Cardiac muscle cell (in vitro differentiated cells and primary cell): ENCODE measurements around the gene RNF145. TPM values are rescaled to one million over a fixed set of nuclear protein-coding genes. Genes with fewer than 3 reads are reported as not detected.
"Not testable (repeated sequence)": the region's sequence is repeated elsewhere in the genome, so short reads cannot be mapped to it uniquely, and the experiment has no call there.

Experiments used
- DNase-seq, 2 donors: peaks; one replicate each; pipeline versions ENCODE4 v3.0.0 to v3.0.0-alpha.2; 2010 to 2017; ENCODE audit warnings: low read depth in 1 of 2, low spot score in 1 of 2
- H3K27ac ChIP-seq: fragments of 200-600 bp; sonication (generic); 2 replicates; pipeline ENCODE4 v1.5.1; 2016
- H3K27me3 ChIP-seq: fragments of 200-600 bp; sonication (generic); 2 replicates; pipeline ENCODE4 v1.6.0; 2016; ENCODE audit warnings: control low read depth
- H3K36me3 ChIP-seq: fragments of 200-600 bp; sonication (generic); 2 replicates; pipeline ENCODE4 v1.5.1; 2016; ENCODE audit warnings: control low read depth
- H3K4me1 ChIP-seq: fragments of 200-600 bp; sonication (generic); 2 replicates; pipeline ENCODE4 v1.8.1; 2017; ENCODE audit warnings: low read depth, mild to moderate bottlenecking, mixed run types
- H3K4me3 ChIP-seq: fragments of 200-600 bp; sonication (generic); 2 replicates; pipeline ENCODE4 v1.5.1; 2016; ENCODE audit warnings: mild to moderate bottlenecking
- H3K9me3 ChIP-seq: fragments of 200-600 bp; sonication (generic); 2 replicates; pipeline ENCODE4 v1.5.1; 2017; ENCODE audit warnings: low read depth, mild to moderate bottlenecking, control low read depth
- CTCF ChIP-seq: IDR thresholded peaks from 2 replicates; pipeline ENCODE4 v1.5.1; 2012; ENCODE audit warnings: low read depth, mild to moderate bottlenecking, low read length
- polyA plus RNA-seq: library from polyadenylated mRNA; unstranded; fragments of >200 nt; fragmentation: Nextera tagmentation; extraction: Ambion mirVana; gene quantifications from 2 replicates; pipeline ENCODE4 v1.2.1, GENCODE V29; 2016
- total RNA-seq: library from RNA; depleted of rRNA; stranded (reverse); fragments of >200 nt; gene quantifications from 2 replicates; pipeline ENCODE4 v1.2.3, GENCODE V29; 2016

RNF145 gene
- total and polyA plus RNA-seq, 2 experiments from 2014 or later: 17.1 to 38.7 TPM

- H3K9me3 ChIP-seq: no peaks in the 10 kb centered on the region
- peaks cover 21% of the 10 kb centered on the region for H3K27me3 ChIP-seq
- TF ChIP-seq CTCF: no peak
- DNase-seq: no peak
- no peaks in the 10 kb centered on the region for H3K36me3 ChIP-seq
- no peak overlapping the region for H3K27ac ChIP-seq
- H3K4me1 ChIP-seq: no peaks in the 10 kb centered on the region
- H3K4me3 ChIP-seq: no peak overlapping the region
Measured at GRCh38 chr5:159241946-159242552, 32.7 kb upstream of the RNF145 start.

GRCh38 chr5:159240301-159240870 is 31.0 kb upstream of the RNF145 start:
- no peak for DNase-seq
- Histone ChIP-seq H3K27ac (no peak overlapping the region), H3K4me3 (no peak overlapping the region), H3K4me1 (no peaks in the 10 kb centered on the region), H3K9me3 (no peaks in the 10 kb centered on the region), H3K27me3 (peaks cover 5% of the 10 kb centered on the region), H3K36me3 (no peaks in the 10 kb centered on the region)
- no peak for TF ChIP-seq CTCF

- H3K27me3 ChIP-seq: peaks cover 23% of the 10 kb centered on the region
Measured at GRCh38 chr5:159235871-159236520, 26.6 kb upstream of the RNF145 start.

GRCh38 chr5:159231167-159231566 is 21.8 kb upstream of the RNF145 start:
- TF ChIP-seq CTCF: no peak
- Histone ChIP-seq H3K27ac (no peak overlapping the region), H3K4me3 (no peak overlapping the region), H3K4me1 (no peaks in the 10 kb centered on the region), H3K9me3 (no peaks in the 10 kb centered on the region), H3K27me3 (peaks cover 31% of the 10 kb centered on the region), H3K36me3 (no peaks in the 10 kb centered on the region)
- peak in 1 of 2 donors; percentile 86 for DNase-seq

More at GRCh38 chr5:159235871-159236520, 26.6 kb upstream of the RNF145 start:
- H3K27ac ChIP-seq, H3K9me3 ChIP-seq, DNase-seq, H3K4me3 ChIP-seq, H3K36me3 ChIP-seq, H3K4me1 ChIP-seq: not testable (repeated sequence)

- Histone ChIP-seq H3K36me3 (no peaks in the 10 kb centered on the region), H3K4me3 (no peak overlapping the region), H3K9me3 (no peaks in the 10 kb centered on the region), H3K27me3 (peaks cover 33% of the 10 kb centered on the region), H3K4me1 (no peaks in the 10 kb centered on the region), H3K27ac (no peak overlapping the region)
- no peak for DNase-seq
- no peak for TF ChIP-seq CTCF
Measured at GRCh38 chr5:159230657-159231056, 21.3 kb upstream of the RNF145 start.

GRCh38 chr5:159228097-159228496 is 18.7 kb upstream of the RNF145 start:
- peaks cover 29% of the 10 kb centered on the region for H3K27me3 ChIP-seq
- not testable (repeated sequence) for H3K27ac ChIP-seq, DNase-seq, H3K4me3 ChIP-seq, H3K9me3 ChIP-seq, H3K36me3 ChIP-seq, H3K4me1 ChIP-seq
